ENCODE data around the gene TTLL11. TPM values are rescaled to one million over a fixed set of nuclear protein-coding genes. Genes with fewer than 3 reads are reported as not detected.

TTLL11 gene
- total RNA-seq, 1 experiment from 2014 or later: 7.0 TPM

DNA sequence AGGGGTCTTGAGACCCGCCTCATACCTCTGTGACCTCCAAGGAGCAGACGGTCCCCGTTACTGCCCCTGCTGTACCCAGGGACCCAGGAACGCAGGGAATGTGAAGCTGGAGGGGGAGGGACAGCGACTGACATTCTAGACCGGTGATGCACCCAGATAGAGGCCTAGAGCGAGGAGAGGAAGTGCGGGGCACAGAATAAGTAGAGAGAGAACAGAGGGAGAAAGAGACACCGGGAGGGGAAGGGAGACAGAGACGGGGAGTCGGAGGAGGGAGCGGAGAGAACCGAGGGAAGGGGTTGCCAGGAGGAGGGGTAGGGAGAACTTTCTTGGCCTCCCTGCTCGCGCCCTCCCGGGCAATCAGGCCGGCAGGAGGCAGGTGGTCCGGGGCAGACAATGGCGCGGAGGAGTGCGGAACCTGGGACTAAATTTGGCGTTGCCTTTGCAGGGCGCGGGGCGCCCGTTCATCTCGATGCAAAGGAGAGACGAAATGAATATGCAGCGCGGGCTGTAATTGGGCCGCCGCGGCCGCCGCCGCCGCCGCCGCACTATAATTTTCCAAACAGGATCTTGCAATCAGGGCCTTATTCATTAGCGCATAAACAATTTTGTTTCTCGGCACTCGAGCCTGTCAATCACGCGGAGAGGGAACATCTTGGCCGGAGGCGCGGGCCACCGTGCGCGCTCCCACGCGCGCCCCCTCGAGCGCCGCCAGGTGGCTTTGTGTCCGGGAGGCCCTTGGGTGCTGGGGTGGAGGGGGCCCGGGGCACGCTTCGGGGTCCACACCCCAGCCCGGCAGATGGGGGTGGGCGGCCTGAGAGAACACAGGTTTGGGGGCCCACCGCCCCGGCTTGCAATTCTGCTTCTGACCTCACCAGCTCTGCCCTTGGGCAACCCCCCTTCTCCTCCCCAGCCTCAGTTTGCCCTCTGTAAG is 33.5 kb upstream of the TTLL11 start:
- H3K27ac ChIP-seq (ENCODE audit: low read length): no peak overlapping the region
- ATAC-seq: peak; percentile 14; the same call in 1 of the 2 replicates

DNA sequence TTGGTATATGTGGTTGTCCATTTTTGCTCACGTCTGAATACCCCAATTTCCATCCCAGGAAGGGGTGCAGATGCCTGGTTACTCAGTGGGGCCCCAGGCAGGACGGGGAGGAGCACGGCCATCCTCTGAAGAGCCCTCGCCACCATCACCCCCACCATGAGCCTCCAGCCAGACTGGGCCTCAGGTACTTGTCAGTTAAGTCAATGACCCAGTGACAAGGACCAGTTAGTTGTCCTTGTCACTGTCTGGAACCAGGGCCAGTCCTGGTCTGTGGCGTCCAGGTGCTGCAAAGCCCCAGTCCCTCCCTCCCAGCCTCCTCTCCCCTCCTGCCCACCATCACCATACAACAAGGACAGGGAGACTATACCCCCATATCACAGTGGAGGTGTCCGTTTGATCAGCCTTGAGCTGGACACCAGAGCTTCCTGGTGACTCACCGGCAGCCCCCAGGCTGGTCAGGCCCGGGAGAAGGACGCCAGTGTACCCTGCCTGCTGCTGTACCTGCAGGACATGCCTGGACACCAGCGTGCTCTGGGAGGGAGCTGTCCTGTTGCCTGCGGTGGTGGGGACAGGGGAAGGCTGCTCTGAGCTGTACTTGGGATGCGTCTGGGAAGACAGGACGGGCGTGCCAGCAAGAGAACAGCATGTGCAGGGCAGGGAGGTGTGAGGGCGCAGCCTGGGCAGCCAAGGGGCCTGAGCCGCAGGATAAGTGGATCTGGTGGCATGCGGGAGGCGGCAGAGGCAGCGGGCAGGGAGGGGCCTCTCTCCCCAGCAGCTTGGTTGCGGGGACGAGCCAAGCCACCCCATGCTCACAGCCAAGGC is 32.6 kb upstream of the TTLL11 start:
- Histone ChIP-seq H4K20me1 (ENCODE audit: low read length) (no peaks in the 10 kb centered on the region), H3K27me3 (ENCODE audit: low read length) (no peaks in the 10 kb centered on the region), H3K9ac (ENCODE audit: low read length) (no peak overlapping the region), H3K27ac (ENCODE audit: low read length) (no peak overlapping the region; the same call in 1 of the 2 replicates), H3K9me3 (ENCODE audit: low read length) (no peaks in the 10 kb centered on the region), H3K79me2 (ENCODE audit: low read length) (no peaks in the 10 kb centered on the region), H3F3A (ENCODE audit: low read length, unreplicated experiment) (no peaks in the 10 kb centered on the region), H2AFZ (ENCODE audit: low read length) (peak overlapping the region; percentile 81), H3K4me1 (ENCODE audit: insufficient read depth, low read length) (peaks cover 14% of the 10 kb centered on the region), H3K4me3 (ENCODE audit: low read length) (no peak overlapping the region; the same call in 1 of the 2 replicates), H3K9me2 (replicated peaks; ENCODE audit: low read length) (no peaks in the 10 kb centered on the region), H3K4me2 (ENCODE audit: low read length) (peak overlapping the region; percentile 76), H3K36me3 (ENCODE audit: low read depth, low read length) (no peaks in the 10 kb centered on the region)
- POLR2A ChIA-PET (ENCODE audit: unreplicated experiment): no interaction called here
- TF ChIP-seq EZH2phosphoT487 (IDR thresholded peaks at IDR 0.05; ENCODE audit: borderline replicate concordance, low read length) (no peak), EZH2 (IDR thresholded peaks at IDR 0.05; ENCODE audit: low read length, unreplicated experiment) (no peak)
- TF ChIP-seq, protein P1, sequence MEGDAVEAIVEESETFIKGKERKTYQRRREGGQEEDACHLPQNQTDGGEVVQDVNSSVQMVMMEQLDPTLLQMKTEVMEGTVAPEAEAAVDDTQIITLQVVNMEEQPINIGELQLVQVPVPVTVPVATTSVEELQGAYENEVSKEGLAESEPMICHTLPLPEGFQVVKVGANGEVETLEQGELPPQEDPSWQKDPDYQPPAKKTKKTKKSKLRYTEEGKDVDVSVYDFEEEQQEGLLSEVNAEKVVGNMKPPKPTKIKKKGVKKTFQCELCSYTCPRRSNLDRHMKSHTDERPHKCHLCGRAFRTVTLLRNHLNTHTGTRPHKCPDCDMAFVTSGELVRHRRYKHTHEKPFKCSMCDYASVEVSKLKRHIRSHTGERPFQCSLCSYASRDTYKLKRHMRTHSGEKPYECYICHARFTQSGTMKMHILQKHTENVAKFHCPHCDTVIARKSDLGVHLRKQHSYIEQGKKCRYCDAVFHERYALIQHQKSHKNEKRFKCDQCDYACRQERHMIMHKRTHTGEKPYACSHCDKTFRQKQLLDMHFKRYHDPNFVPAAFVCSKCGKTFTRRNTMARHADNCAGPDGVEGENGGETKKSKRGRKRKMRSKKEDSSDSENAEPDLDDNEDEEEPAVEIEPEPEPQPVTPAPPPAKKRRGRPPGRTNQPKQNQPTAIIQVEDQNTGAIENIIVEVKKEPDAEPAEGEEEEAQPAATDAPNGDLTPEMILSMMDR (conservative IDR thresholded peaks at IDR 0.05; ENCODE audit: low read depth, low read length): no peak; the same call in 1 of the 2 replicates
- intact Hi-C loops (cut with micrococcal nuclease): loop anchor here (1.0 to 10.0 kb wide), 4 partner anchors 102 to 328 kb away; partner anchors contain the start of genes LHX6, MRRF and RBM18
- BruUV-seq (replicated peaks): no TSS peak
- DNase-seq (peak; percentile 30), ATAC-seq (peak; percentile 66)
- CTCF ChIA-PET: interaction anchor here (0.6 to 2.6 kb wide), 6 partner anchors 19 to 225 kb away, joined by 3 to 34 read pairs (median 4); partner anchors contain the start of genes MORN5 and NDUFA8

More for the DNA sequence above, 33.5 kb upstream of the TTLL11 start:
- CTCF ChIA-PET: interaction anchor here (0.6 to 2.6 kb wide), 4 partner anchors 18 to 224 kb away, joined by 3 to 34 read pairs (median 4); no protein-coding TSS in a partner anchor
- no peak overlapping the region; the same call in 1 of the 2 replicates for H3K4me3 ChIP-seq (ENCODE audit: low read length)
- intact Hi-C loops (cut with micrococcal nuclease): loop anchor here (5.0 to 10.0 kb wide), 2 partner anchors 101 to 138 kb away; partner anchors contain the start of genes LHX6, MRRF and RBM18
- H3F3A ChIP-seq (ENCODE audit: low read length, unreplicated experiment): no peaks in the 10 kb centered on the region
- peaks cover 14% of the 10 kb centered on the region for H3K4me1 ChIP-seq (ENCODE audit: insufficient read depth, low read length)
- no peaks in the 10 kb centered on the region for H3K9me3 ChIP-seq (ENCODE audit: low read length)
- no peaks in the 10 kb centered on the region for H3K9me2 ChIP-seq (replicated peaks; ENCODE audit: low read length)
- DNase-seq: peak; percentile 39
- no TSS peak for BruUV-seq (replicated peaks)
- POLR2A ChIA-PET (ENCODE audit: unreplicated experiment): no interaction called here
- H3K9ac ChIP-seq (ENCODE audit: low read length): no peak overlapping the region
- H3K27me3 ChIP-seq (ENCODE audit: low read length): no peaks in the 10 kb centered on the region
- peak overlapping the region; percentile 81 for H2AFZ ChIP-seq (ENCODE audit: low read length)
- TF ChIP-seq EZH2phosphoT487 (IDR thresholded peaks at IDR 0.05; ENCODE audit: borderline replicate concordance, low read length): no peak
- TF ChIP-seq, protein P1 (conservative IDR thresholded peaks at IDR 0.05; ENCODE audit: low read depth, low read length): no peak
- no peak for TF ChIP-seq EZH2 (IDR thresholded peaks at IDR 0.05; ENCODE audit: low read length, unreplicated experiment)
- no peaks in the 10 kb centered on the region for H4K20me1 ChIP-seq (ENCODE audit: low read length)
- H3K79me2 ChIP-seq (ENCODE audit: low read length): no peaks in the 10 kb centered on the region
- peak overlapping the region; percentile 76 for H3K4me2 ChIP-seq (ENCODE audit: low read length)
- no peaks in the 10 kb centered on the region for H3K36me3 ChIP-seq (ENCODE audit: low read depth, low read length)
